Measurements from ENCODE around the gene BCL11B. TPM values are rescaled to one million over a fixed set of nuclear protein-coding genes. Genes with fewer than 3 reads are reported as not detected.

BCL11B gene
- polyA plus RNA-seq, 3 donors: 0.01 TPM; not detected in 2

GRCh38 chr14:99266181-99267178 is 5.5 kb downstream of the BCL11B start:
- Mint-ChIP-seq H3K4me1 (peaks cover 10% of the 10 kb centered on the region), H3K27me3 (ENCODE audit: low read depth in 3 of 3) (peaks cover 80 to 98% (median 87%) of the 10 kb centered on the region in 3 donors), H3K9me3 (peaks cover 0 to 11% (median 4%) of the 10 kb centered on the region in 7 donors), H3K36me3 (peaks cover 1 to 3% of the 10 kb centered on the region in 2 donors), H3K4me3 (peak overlapping the region in 1 of 2 donors; percentile 87), H3K27ac (no peak overlapping the region)
- Histone ChIP-seq H3K4me1 (ENCODE audit: control insufficient read depth in 1 of 2, insufficient read depth in 2 of 2, low read length in 2 of 2) (no peaks in the 10 kb centered on the region), H3K9ac (ENCODE audit: insufficient read depth, low read length, poor library complexity, severe bottlenecking) (no peak overlapping the region), H3K4me2 (replicated peaks; ENCODE audit: extremely low read depth, low read length, poor library complexity, severe bottlenecking) (no peak overlapping the region), H3K79me2 (ENCODE audit: insufficient read depth, low read length) (no peaks in the 10 kb centered on the region), H3K27ac (ENCODE audit: low read depth in 1 of 2, low read length in 2 of 2) (no peak overlapping the region), H3K36me3 (replicated peaks in 1 of 2; ENCODE audit: control insufficient read depth in 1 of 2, insufficient read depth in 2 of 2, low read length in 2 of 2) (no peaks in the 10 kb centered on the region), H3K27me3 (ENCODE audit: control insufficient read depth in 2 of 2, insufficient read depth in 2 of 2, low read length in 2 of 2) (peaks cover 66 to 93% of the 10 kb centered on the region in 2 donors), H3K4me3 (replicated peaks in 1 of 3; ENCODE audit: low read depth in 2 of 3, low read length in 3 of 3) (no peak overlapping the region), H3K9me3 (replicated peaks in 1 of 2; ENCODE audit: control insufficient read depth in 1 of 2, insufficient read depth in 1 of 2, low read length in 2 of 2) (peaks cover 0 to 9% of the 10 kb centered on the region in 2 donors), H2AFZ (ENCODE audit: insufficient read depth, low read depth, low read length, poor library complexity, severe bottlenecking) (no peak overlapping the region), H4K20me1 (ENCODE audit: insufficient read depth, low read length) (no peaks in the 10 kb centered on the region)
- WGBS (ENCODE audit: insufficient coverage): 30% methylated on average over 15 of the region's 31 CpGs
- DNase-seq: peak; percentile 8 to 31 (median 30)
- intact Hi-C loops (cut with micrococcal nuclease): loop anchor here (1.0 to 5.0 kb wide), 2 partner anchors 1128 to 1129 kb away; no protein-coding TSS in a partner anchor
- peak; percentile 96 for TF ChIP-seq CTCF (IDR thresholded peaks at IDR 0.05)

- Mint-ChIP-seq H3K9me3 (peaks cover 0 to 7% (median 2%) of the 10 kb centered on the region in 7 donors), H3K36me3 (no peaks in the 10 kb centered on the region), H3K27ac (peak overlapping the region in 1 of 7 donors; percentile 0), H3K4me1 (peaks cover 7% of the 10 kb centered on the region), H3K27me3 (ENCODE audit: low read depth in 3 of 3) (peaks cover 83 to 98% (median 92%) of the 10 kb centered on the region in 3 donors), H3K4me3 (peak overlapping the region in 1 of 2 donors; percentile 65)
- Histone ChIP-seq H2AFZ (ENCODE audit: insufficient read depth, low read depth, low read length, poor library complexity, severe bottlenecking) (no peak overlapping the region), H3K9me3 (replicated peaks in 1 of 2; ENCODE audit: control insufficient read depth in 1 of 2, insufficient read depth in 1 of 2, low read length in 2 of 2) (peaks cover 0 to 9% of the 10 kb centered on the region in 2 donors), H3K79me2 (ENCODE audit: insufficient read depth, low read length) (no peaks in the 10 kb centered on the region), H4K20me1 (ENCODE audit: insufficient read depth, low read length) (no peaks in the 10 kb centered on the region), H3K27ac (ENCODE audit: low read depth in 1 of 2, low read length in 2 of 2) (no peak overlapping the region), H3K4me2 (replicated peaks; ENCODE audit: extremely low read depth, low read length, poor library complexity, severe bottlenecking) (no peak overlapping the region), H3K27me3 (ENCODE audit: control insufficient read depth in 2 of 2, insufficient read depth in 2 of 2, low read length in 2 of 2) (peaks cover 64 to 96% of the 10 kb centered on the region in 2 donors), H3K4me1 (ENCODE audit: control insufficient read depth in 1 of 2, insufficient read depth in 2 of 2, low read length in 2 of 2) (no peaks in the 10 kb centered on the region), H3K9ac (ENCODE audit: insufficient read depth, low read length, poor library complexity, severe bottlenecking) (no peak overlapping the region), H3K36me3 (replicated peaks in 1 of 2; ENCODE audit: control insufficient read depth in 1 of 2, insufficient read depth in 2 of 2, low read length in 2 of 2) (no peaks in the 10 kb centered on the region), H3K4me3 (replicated peaks in 1 of 3; ENCODE audit: low read depth in 2 of 3, low read length in 3 of 3) (no peak overlapping the region)
- intact Hi-C loops (cut with micrococcal nuclease): loop anchor here in 1 of 2 donors (5.0 kb wide), 1 partner anchor 1128 kb away; no protein-coding TSS in a partner anchor
- 78% methylated on average over 6 of the region's 10 CpGs for WGBS (ENCODE audit: insufficient coverage)
- DNase-seq: no peak
- no peak for TF ChIP-seq CTCF (IDR thresholded peaks at IDR 0.05)
Observed at GRCh38 chr14:99265571-99265970, 6.4 kb downstream of the BCL11B start.
